HG02884 (cell line): Measurements from ENCODE around the gene MUC4.
"Not testable (repeated sequence)": the region's sequence is repeated elsewhere in the genome, so short reads cannot be mapped to it uniquely, and the experiment has no call there.

ENCODE experiments used
- ATAC-seq: cut with Tn5 transposase; IDR thresholded peaks from one replicate; pipeline ENCODE4 v1.9.1; 2021; ENCODE audit warnings: mild to moderate bottlenecking, moderate library complexity; ENCODE audit not compliant: unreplicated experiment

The MUC4 gene

GRCh38 chr3:195763076-195763830 lies 48.5 kb downstream of the MUC4 start:
- ATAC-seq = no peak

- ATAC-seq = no peak
Measured at GRCh38 chr3:195762611-195763010, 49.1 kb downstream of the MUC4 start.

DNA sequence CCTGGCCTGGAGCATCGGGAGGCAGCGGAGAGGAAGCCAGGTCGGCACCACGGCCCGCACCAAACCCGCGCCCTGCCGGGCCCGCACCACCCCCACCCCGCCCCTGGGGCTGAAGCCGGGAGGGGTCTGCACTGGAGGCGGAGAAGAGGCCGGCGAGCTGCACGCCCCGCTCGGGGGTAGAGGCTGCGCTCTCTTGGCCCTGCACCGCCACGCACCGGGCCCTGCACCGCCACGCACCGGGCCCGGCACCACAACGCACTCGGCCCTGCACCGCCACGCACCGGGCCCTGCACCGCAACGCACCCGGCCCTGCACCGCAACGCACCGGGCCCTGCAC lies 49.5 kb downstream of the MUC4 start:
- ATAC-seq = no peak

DNA sequence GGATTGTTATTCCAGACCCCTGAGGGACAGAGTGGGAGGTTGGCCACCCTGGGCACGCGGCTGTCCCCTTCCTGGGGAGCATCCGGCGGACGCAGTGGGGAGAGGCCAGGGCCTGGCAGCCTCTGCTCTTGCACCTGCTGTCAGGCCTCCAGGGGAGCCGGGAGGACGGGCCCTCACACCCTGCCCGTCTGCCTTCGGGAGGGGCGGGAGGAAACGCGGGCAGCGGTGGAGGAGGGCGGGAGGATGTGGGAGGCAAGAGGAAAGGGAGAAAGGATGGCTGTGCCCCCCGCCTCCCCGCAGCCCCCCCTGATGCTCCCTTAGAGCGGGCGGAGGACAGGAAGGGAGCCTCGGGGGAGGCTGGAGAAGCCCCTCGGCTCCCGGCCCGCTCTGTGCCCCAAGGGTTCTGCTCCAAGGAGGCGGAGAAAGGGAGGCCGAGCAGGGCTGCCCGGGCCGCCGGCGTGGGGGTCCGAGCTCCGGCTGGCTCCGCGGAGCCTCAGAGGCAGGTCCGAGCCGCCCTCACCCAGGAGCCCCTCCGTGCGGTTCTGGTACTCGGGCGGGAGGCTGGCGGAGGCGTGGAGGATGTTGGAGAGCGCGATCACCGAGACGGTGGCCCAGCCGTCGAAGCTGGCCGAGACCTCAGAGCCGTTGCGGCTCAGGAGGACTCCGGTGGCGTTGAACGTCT lies 50.0 kb downstream of the MUC4 start:
- no peak for ATAC-seq

DNA sequence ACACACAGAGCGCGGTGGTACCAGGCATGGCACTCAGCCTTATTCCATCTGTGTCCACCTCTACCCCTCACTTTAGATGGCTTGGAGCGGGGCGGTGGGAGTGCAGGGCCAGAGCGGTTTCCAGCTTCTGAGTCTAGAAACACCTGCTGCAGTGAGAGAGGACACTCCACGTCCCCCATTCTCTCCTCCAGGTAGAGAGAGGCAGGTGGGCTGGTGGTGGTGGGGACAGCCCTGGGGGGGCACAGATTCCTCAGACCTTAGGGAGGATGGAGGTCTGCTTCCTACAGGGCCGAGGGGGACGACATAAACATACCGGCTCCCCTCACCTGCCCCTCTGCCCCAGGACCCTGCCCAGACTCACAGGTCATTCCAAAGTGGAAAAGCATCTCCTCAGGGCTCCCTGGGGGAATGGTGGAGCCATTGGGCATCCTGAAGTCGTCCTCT lies 50.6 kb downstream of the MUC4 start:
- no peak for ATAC-seq

DNA sequence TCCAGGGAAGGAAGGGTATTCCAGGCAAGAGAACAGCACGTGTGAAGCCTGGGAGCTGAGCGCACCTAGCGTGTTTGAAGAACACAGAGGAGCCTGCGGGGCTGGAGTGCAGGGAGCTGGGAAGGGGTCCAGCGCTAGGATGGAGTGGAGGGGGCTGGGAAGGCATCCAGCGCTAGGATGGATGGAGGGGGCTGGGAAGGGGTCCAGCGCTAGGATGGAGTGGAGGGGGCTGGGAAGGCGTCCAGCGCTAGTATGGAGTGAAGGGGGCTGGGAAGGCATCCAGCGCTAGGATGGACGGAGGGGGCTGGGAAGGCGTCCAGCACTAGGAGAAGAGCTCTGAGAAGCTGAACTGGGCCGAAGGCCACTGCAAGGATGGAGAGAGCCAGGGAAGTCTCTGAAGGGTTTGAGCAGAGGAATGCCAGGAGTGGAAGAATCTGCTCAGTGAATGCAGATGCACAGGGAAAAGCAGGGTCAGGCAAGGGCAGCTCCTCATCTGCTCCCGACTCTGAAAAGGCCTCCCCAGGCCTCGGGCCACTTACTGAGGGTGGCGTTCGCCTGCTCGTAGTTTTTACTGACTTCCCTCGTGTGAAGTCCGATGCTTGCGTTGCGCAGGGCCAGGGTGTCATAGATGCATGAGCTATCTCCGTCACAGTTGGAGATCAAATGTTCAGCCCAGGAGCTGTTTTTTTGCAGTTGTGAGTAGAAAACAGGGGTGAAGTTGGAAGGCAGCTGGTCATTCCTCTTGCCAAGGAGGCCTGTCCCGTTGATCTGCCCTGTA lies 51.2 kb downstream of the MUC4 start:
- ATAC-seq = no peak

GRCh38 chr3:195758721-195759353 lies 52.9 kb downstream of the MUC4 start:
- ATAC-seq = no peak

- ATAC-seq = no peak
Measured at GRCh38 chr3:195757827-195758226, 53.9 kb downstream of the MUC4 start.

DNA sequence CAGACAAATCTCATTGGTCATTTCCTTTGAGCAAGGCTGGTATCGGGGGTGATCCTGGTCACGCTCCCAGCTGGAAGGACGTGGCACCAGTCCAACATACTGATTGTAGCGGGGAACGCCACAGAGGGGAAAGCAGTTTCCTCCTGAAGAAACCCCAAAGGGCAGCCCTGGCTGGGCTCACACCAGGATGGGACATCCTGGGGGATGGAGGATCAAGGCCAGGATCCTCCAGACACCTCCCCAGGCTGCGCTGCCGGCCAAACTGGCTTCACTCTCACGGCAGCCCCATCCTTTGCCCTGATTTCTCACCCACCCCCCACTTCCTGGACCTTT lies 54.3 kb downstream of the MUC4 start:
- no peak for ATAC-seq

- no peak for ATAC-seq
Measured at GRCh38 chr3:195755791-195756676, 55.7 kb downstream of the MUC4 start.

GRCh38 chr3:195755391-195755790 lies 56.3 kb downstream of the MUC4 start:
- ATAC-seq = no peak

DNA sequence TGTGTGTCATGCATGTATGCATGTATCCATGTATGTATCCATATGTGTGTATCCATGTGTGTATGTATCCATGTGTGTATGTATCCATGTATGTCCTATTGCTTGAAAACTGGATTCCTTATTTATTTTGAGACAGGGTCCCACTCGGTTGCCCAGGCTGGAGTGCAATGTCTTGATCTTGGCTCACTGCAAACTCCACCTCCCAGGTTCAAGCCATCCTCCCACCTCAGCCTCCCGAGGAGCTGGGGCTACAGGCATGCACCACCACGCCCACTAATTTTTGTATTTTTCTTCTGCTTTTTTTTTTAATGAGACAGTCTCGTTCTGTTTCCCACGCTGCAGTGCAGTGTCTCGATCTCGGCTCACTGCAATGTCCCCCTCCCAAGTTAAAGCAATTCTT lies 56.8 kb downstream of the MUC4 start:
- ATAC-seq = no peak

- no peak for ATAC-seq
Measured at GRCh38 chr3:195754141-195754540, 57.6 kb downstream of the MUC4 start.

DNA sequence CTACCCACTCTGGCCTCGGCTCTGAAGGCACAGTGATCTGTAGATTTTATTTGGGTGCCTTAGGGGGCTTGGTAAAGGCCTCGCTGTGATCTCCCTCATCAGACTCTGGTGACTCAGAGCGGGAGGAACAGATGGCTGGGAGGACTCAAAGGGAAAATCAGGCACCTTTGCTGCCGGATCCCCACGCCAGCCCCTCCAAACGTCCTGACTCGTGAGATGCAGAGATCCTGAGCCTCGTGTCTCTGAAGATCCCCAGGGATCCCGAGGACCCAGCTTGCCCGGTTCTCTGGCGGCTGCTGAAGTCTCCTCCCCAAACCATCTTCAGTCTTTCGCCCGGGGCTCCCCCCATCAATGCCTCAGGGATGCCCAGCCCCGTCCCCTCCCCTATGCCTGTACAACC lies 58.1 kb downstream of the MUC4 start:
- no peak for ATAC-seq

DNA sequence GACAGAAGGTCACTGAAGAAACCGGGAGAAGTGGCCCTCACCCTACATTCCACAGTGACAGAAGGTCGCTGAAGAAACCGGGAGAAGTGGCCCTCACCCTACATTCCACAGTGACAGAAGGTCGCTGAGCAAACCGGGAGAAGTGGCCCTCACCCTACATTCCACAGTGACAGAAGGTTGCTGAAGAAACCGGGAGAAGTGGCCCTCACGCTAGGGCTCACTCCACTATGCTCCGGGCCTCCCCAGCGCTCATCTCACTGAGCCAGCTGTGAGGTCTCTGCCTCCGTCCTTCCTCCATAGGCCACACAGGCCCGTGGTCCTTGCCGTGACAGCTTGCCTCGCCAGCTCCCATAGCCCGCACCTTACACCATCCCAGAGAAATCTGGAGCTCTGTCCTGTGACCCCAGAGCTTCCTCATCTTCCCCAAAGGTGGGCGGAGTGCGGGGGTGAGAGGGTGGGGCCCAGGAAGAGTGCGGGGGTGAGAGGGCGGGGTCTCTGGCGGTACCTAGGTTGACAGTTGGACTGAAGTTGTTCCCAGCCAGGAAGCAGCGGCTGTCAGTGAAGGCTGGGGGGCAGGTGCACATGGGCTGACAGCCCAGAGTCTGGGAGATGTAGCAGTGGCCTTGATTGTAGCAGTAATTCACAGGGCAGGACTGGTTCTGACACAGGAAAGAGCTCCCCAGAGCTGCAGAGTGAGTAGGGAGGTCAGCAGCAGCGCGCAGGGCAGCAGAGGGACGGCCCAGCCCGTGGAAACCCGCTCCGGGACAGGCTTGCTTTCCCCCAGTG lies 59.0 kb downstream of the MUC4 start:
- no peak for ATAC-seq

DNA sequence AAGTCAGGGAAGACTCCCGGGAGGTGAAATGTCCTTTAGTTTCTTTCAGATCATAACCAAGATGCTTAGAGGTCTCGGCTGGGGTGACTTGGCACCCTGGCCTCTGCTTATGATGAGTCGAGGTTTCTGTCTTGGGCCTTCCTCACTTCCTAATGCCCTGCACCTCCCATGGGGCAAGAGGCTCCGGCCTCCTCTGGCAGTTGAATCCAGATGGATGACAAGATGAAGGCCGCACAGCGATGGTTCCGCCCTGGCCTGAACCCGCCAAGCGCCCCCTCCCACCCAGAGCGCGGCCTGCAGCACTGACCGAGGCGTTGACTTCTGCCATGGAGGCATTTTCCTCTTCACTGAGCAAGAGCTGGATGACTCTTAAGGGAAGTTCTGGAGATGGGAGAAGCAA lies 59.7 kb downstream of the MUC4 start:
- ATAC-seq = no peak

GRCh38 chr3:195751560-195751959 lies 60.2 kb downstream of the MUC4 start:
- no peak for ATAC-seq

GRCh38 chr3:195750797-195751520 lies 60.8 kb downstream of the MUC4 start:
- ATAC-seq = no peak

DNA sequence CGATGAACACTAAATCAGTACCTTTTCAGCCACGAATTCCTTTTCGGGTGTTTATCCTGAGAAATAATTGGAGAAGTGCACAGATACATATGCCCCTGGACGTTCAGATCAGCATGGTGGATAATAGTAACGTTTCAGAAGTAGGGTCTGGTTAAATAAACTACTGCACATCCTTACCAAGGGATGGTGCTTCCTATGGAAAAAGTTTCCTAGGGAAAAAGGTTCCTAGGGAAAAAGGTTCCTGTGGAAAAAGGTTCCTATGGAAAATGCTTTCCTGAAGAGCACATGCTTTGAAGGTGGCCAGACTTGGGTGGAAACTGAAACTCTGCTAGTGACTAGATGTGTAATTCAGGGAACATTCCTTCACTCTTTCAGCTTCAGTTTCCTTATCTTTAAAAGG lies 62.6 kb downstream of the MUC4 start:
- ATAC-seq = not testable (repeated sequence)
